ENCODE measurements around the gene HCK.

HCK gene

GRCh38 chr20:32129863-32130262 lies 77.8 kb downstream of the HCK start:
- DNase-seq (ENCODE audit: low spot score), result no peak

GRCh38 chr20:32130352-32130751 lies 78.3 kb downstream of the HCK start:
- DNase-seq (ENCODE audit: low spot score), result no peak

- DNase-seq (ENCODE audit: low spot score), result no peak
These were observed 78.9 kb downstream of the HCK start for GRCh38 chr20:32130965-32131364.

- DNase-seq (ENCODE audit: low spot score), result no peak
These were observed 81.0 kb downstream of the HCK start for GRCh38 chr20:32132911-32133549.

GRCh38 chr20:32134026-32134425 lies 82.0 kb downstream of the HCK start:
- no peak for DNase-seq (ENCODE audit: low spot score)

- no peak for DNase-seq (ENCODE audit: low spot score)
These were observed 84.0 kb downstream of the HCK start for GRCh38 chr20:32135983-32136515.

- no peak for DNase-seq (ENCODE audit: low spot score)
These were observed 86.9 kb downstream of the HCK start for GRCh38 chr20:32138921-32139320.

GRCh38 chr20:32139947-32140346 lies 87.9 kb downstream of the HCK start:
- DNase-seq (ENCODE audit: low spot score), result no peak

GRCh38 chr20:32140603-32141002 lies 88.6 kb downstream of the HCK start:
- no peak for DNase-seq (ENCODE audit: low spot score)

GRCh38 chr20:32141465-32141980 lies 89.5 kb downstream of the HCK start:
- DNase-seq (ENCODE audit: low spot score), result no peak

GRCh38 chr20:32142088-32142487 lies 90.0 kb downstream of the HCK start:
- no peak for DNase-seq (ENCODE audit: low spot score)

- no peak for DNase-seq (ENCODE audit: low spot score)
These were observed 90.9 kb downstream of the HCK start for GRCh38 chr20:32142991-32143390.

GRCh38 chr20:32144898-32145662 lies 93.0 kb downstream of the HCK start:
- no peak for DNase-seq (ENCODE audit: low spot score)

- no peak for DNase-seq (ENCODE audit: low spot score)
These were observed 97.6 kb downstream of the HCK start for GRCh38 chr20:32149566-32150170.

GRCh38 chr20:32150291-32150848 lies 98.3 kb downstream of the HCK start:
- no peak for DNase-seq (ENCODE audit: low spot score)
